LoVo (cell line): ENCODE data around the gene IHH.
A peak's percentile ranks its signal among the peaks of the same experiment; 100 is the strongest.

Experiments used
- DNase-seq: peaks from one replicate; pipeline ENCODE4 v3.0.0-alpha.2; 2016; ENCODE audit warnings: low spot score

Gene IHH

GRCh38 chr2:219073413-219074129 is 12.8 kb upstream of the IHH start:
- DNase-seq, result peak; percentile 62

DNA sequence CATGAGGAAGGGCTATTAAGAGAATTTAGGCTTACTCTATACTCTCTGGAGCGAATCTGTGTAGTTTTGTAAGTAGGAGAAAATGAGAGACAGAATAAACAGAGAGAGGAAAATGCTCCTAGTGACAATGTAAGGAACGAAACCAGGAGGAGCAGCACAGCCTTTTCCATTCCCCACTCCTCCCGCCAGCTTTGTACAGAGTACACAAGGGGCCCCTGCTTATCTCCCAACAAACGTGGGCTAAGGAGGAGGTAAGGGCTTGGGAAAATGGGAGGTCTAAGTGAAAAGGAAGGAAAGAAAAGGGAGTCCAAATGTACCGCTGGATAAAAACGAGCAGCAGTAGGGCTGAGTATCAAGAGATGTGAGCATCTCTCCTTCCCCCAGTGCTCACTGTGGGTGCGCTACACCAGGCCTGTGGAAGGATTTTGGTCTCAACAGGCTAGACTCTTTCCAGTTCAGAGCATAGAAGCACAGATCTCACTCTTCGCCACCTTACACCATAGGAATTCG is 12.1 kb upstream of the IHH start:
- no peak for DNase-seq

GRCh38 chr2:219071131-219071816 is 10.6 kb upstream of the IHH start:
- DNase-seq, result peak; percentile 73

DNA sequence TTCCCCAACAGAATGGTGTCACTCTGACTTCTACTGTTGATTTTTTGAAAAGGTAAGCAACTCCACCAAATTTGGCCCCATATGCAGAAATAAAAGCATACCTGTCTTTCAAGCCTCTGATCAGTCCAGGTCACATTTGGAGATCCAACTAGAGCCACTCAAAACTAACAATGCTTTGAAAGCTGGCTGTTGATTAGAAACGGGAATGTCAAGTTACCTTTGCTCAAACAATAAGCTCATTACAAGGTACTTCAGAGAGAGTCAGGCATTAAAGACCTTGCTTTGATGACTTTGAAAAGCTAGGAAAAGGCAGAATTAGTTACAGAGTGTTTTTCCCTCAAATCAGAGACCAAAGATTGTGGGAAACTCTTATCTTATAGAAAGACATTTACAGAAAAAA is 4.8 kb upstream of the IHH start:
- DNase-seq, result no peak

GRCh38 chr2:219062081-219062480 is 1.4 kb upstream of the IHH start:
- no peak for DNase-seq

DNA sequence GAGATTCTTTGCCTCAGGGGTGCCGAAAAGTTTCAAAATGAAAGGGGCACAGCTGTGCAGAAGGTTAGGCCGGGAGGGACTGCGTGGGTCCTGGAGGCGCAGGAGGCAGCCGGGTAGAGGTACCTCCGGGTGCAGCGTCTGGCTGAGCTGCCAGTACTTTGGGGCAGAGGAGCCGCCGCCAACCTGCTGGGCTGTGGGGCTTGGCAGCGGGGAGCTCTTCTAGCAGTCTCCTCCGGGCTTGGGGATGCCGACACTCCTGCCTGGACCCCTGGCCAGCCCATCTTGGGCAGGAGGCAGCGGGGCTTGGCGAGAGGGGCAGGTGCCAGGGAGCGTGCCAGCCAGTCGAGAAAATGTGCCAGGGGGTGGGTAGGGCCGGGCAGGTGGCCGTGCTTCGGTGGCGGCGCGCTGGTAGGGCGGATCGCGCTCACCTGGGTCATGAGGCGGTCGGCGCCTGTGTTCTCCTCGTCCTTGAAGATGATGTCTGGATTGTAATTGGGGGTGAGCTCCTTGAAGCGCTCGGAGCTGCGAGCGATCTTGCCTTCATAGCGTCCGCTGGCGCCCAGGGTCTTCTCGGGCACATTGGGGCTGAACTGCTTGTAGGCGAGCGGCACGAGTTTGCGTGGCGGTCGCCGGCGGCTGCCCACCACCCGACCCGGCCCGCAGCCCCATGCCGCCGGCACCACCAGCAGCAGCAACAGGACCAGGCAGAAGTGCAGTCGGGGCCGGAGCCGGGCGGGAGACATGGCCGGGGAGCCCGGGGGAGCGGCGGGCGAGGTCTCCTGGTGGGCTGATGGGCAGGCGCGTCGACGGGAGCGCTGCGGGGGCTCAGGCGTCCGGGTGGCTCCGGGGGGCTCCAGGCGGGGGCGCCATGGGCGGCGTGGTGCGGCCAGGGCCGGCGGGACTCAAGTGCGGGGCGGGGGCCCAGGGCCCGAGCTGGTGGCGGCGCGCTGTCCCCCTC is 717 bp downstream of the IHH start:
- peak; percentile 14 for DNase-seq

- DNase-seq, result no peak
These were observed 1.4 kb downstream of the IHH start for GRCh38 chr2:219059375-219059724.

GRCh38 chr2:219058541-219059374 is 2.0 kb downstream of the IHH start:
- peak; percentile 46 for DNase-seq

GRCh38 chr2:219057709-219058540 is 2.8 kb downstream of the IHH start:
- peak; percentile 70 for DNase-seq

GRCh38 chr2:219056896-219057708 is 3.6 kb downstream of the IHH start:
- no peak for DNase-seq

- no peak for DNase-seq
These were observed 4.4 kb downstream of the IHH start for GRCh38 chr2:219056176-219056895.

DNA sequence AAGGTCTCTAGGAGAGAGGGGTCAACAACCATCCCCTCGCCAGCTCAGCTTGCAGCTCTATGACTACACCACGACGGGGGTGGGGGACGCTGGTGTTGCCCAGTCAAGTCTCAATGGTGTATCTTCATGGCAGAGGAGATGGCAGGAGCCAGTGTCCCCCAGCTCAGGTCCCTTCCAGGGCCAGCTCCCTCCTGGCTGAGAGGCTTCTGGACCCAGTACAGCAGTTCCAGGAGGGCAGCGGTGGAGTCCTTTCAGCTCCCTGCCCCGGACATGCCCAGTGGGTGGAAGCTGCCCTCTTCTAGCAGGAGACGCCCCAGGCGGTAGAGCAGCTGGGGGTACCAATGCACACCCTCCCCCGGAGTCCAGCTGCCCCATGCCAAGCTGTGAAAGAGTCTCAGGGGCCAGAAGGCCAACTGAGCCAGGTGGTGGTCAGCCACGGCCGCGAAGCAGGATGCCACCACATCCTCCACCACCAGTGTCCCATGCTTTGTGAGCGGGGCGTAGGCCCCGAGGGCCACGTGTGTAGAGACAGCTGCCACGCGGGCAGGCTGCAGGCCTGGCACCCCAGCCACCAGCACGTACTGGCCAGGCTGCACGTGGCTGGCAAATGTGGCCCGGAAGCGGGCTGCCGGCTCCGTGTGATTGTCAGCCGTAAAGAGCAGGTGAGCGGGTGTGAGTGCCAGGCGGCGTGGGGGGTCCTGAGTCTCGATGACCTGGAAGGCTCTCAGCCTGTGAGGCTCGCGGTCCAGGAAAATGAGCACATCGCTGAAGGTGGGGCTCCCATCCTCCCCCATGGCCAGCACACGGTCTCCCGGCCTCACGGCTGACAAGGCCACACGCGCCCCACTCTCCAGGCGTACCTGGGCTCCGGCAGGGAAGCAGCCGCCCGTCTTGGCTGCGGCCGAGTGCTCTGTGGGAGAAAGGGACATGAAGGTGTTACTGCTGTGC is 5.5 kb downstream of the IHH start:
- DNase-seq, result no peak

DNA sequence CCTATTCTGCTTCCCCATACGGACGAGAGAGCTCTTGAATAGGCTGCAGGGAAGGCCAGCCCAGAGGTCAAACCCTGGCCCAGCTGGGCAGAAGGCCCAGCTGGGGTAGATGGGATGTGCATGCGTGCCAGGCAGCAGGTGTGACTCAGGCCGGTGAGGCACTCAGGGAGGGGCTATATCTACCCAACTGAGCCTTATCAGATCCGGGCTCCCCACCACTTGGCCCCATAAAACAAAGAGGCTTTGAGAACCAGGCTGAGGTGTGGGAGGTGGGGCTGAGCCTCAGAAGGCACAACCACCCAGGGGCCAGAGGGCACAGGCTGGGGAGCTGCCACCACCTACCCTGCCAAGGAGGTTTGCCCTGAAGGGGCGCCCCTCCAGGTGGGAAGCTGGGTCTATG is 11.4 kb downstream of the IHH start:
- DNase-seq, result peak; percentile 57

GRCh38 chr2:219045937-219046550 is 14.7 kb downstream of the IHH start:
- DNase-seq, result peak; percentile 41

GRCh38 chr2:219042750-219043149 is 18.0 kb downstream of the IHH start:
- peak; percentile 28 for DNase-seq

DNA sequence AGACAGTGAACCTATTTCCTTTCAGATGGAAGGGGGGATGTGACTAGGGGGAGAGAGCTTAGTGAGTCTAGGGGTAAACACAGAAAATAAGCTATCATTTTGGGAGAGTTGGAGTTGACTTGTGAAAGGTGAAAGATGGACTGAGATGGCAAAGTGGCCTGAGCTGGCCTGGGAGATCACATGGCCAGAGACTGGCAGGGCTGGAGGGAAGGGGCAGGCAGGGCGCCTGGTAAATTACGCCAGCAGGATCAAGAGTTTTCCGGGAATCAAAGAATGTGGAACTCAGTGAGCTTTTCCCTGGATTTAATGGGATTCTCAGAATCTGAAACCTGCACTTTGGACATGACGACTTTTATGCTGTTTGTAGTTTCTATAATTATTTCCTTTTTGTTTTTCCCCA is 18.6 kb downstream of the IHH start:
- no peak for DNase-seq

GRCh38 chr2:219041252-219041651 is 19.5 kb downstream of the IHH start, which contains the start of gene CFAP65:
TSS of gene CFAP65 (minus strand) at chr2:219041516. CDS start at chr2:219039048, 2,468 bp downstream.
- no peak for DNase-seq
